ENCODE results near the gene NTF4. TPM values are rescaled to one million over a fixed set of nuclear protein-coding genes. Genes with fewer than 3 reads are reported as not detected.

NTF4 gene
- total RNA-seq, 1 donor from 2014 or later = 7.3 TPM

DNA sequence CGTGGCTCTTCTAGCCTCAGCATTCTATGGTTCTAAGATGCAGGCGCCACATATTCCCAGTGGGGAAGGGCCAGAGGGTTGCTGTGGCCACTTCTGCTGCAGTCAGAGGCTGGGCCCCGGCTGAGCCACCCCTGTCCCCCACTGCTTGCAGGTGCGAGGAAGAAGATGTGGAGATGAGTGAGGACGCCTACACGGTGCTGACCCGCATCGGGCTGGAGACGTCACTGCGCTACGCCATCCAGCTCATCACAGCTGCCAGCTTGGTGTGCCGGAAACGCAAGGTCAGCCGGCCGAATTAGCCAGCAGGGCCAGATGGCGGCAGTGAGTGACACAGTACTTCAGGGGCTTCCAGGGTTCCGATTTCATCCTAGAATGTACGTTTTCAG lies 49.8 kb downstream of the NTF4 start:
- Histone ChIP-seq H3K4me3 (ENCODE audit: insufficient read depth, low read depth, low read length) (no peak overlapping the region), H3K4me2 (ENCODE audit: low read length) (no peak overlapping the region), H3K27me3 (ENCODE audit: insufficient read depth, low read length) (no peaks in the 10 kb centered on the region), H3K4me1 (ENCODE audit: insufficient read depth, low read length) (peaks cover 18% of the 10 kb centered on the region), H3K36me3 (ENCODE audit: insufficient read depth, low read length) (peaks cover 6% of the 10 kb centered on the region), H4K20me1 (ENCODE audit: insufficient read depth, low read length) (peaks cover 4% of the 10 kb centered on the region), H3K27ac (ENCODE audit: low read depth, low read length) (no peak overlapping the region), H3K79me2 (ENCODE audit: insufficient read depth, low read length) (no peaks in the 10 kb centered on the region), H2AFZ (ENCODE audit: low read depth, low read length) (no peak overlapping the region), H3K9me3 (ENCODE audit: insufficient read depth, low read depth, low read length) (no peaks in the 10 kb centered on the region), H3K9ac (ENCODE audit: low read length) (no peak overlapping the region)
- H3K4me3 Mint-ChIP-seq (ENCODE audit: unreplicated experiment) = no peak overlapping the region
- no peak overlapping the region for H3K27ac Mint-ChIP-seq (ENCODE audit: unreplicated experiment)
- H3K9me3 Mint-ChIP-seq (ENCODE audit: unreplicated experiment) = no peaks in the 10 kb centered on the region
- FAIRE-seq = no peak
- peaks cover 2% of the 10 kb centered on the region for H3K27me3 Mint-ChIP-seq (ENCODE audit: low read depth, unreplicated experiment)
- peaks cover 3% of the 10 kb centered on the region for H3K4me1 Mint-ChIP-seq (ENCODE audit: low read depth, unreplicated experiment)
- TF ChIP-seq, protein P1, sequence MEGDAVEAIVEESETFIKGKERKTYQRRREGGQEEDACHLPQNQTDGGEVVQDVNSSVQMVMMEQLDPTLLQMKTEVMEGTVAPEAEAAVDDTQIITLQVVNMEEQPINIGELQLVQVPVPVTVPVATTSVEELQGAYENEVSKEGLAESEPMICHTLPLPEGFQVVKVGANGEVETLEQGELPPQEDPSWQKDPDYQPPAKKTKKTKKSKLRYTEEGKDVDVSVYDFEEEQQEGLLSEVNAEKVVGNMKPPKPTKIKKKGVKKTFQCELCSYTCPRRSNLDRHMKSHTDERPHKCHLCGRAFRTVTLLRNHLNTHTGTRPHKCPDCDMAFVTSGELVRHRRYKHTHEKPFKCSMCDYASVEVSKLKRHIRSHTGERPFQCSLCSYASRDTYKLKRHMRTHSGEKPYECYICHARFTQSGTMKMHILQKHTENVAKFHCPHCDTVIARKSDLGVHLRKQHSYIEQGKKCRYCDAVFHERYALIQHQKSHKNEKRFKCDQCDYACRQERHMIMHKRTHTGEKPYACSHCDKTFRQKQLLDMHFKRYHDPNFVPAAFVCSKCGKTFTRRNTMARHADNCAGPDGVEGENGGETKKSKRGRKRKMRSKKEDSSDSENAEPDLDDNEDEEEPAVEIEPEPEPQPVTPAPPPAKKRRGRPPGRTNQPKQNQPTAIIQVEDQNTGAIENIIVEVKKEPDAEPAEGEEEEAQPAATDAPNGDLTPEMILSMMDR (IDR thresholded peaks at IDR 0.05; ENCODE audit: insufficient read depth, low read depth, low read length) = no peak
- TF ChIP-seq EZH2 (IDR thresholded peaks at IDR 0.05; ENCODE audit: insufficient read depth, low read length) = no peak
- H3K36me3 Mint-ChIP-seq (ENCODE audit: low read depth, unreplicated experiment) = peaks cover 22% of the 10 kb centered on the region
- no peak for DNase-seq (ENCODE audit: low read depth)

DNA sequence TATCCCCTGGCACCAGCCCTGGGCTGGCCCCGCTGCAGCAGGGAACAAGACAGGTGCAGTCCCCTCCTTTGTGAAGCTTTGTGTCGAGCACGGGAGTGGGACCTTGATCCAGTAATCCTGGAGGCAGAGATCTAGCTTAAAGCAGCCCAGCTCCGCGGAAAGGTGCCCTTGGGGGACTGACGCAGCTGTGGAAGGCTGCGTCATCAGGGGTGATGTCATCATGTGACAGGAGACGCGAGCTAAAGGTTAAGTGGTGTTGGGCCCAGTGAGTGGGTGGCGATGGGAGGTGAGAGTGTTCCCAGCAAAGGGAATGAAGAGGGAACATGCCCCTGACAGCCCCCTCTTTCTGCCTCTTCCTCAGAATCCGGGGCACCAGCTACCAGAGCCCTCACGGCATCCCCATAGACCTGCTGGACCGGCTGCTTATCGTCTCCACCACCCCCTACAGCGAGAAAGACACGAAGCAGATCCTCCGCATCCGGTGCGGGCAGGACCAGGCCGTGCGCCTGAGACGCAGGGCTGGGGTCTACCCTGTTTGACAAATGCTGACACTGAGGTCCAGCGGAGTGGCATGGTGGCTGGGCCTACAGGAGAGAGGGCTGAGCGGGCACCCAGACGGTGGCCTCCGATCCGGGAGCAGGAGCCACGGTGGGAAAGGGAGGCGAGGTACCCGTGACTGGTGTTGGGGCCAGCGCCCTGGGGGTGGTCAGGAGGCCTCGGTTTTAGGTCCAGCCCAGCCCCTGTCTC lies 50.3 kb downstream of the NTF4 start:
- Histone ChIP-seq H3K4me2 (ENCODE audit: low read length) (no peak overlapping the region), H3K9me3 (ENCODE audit: insufficient read depth, low read depth, low read length) (no peaks in the 10 kb centered on the region), H3K27ac (ENCODE audit: low read depth, low read length) (no peak overlapping the region), H3K4me3 (ENCODE audit: insufficient read depth, low read depth, low read length) (no peak overlapping the region), H2AFZ (ENCODE audit: low read depth, low read length) (no peak overlapping the region), H4K20me1 (ENCODE audit: insufficient read depth, low read length) (peaks cover 4% of the 10 kb centered on the region), H3K4me1 (ENCODE audit: insufficient read depth, low read length) (peaks cover 14% of the 10 kb centered on the region), H3K36me3 (ENCODE audit: insufficient read depth, low read length) (peaks cover 10% of the 10 kb centered on the region), H3K79me2 (ENCODE audit: insufficient read depth, low read length) (no peaks in the 10 kb centered on the region), H3K27me3 (ENCODE audit: insufficient read depth, low read length) (no peaks in the 10 kb centered on the region), H3K9ac (ENCODE audit: low read length) (no peak overlapping the region)
- Mint-ChIP-seq H3K36me3 (ENCODE audit: low read depth, unreplicated experiment) (peaks cover 22% of the 10 kb centered on the region), H3K9me3 (ENCODE audit: unreplicated experiment) (no peaks in the 10 kb centered on the region), H3K27ac (ENCODE audit: unreplicated experiment) (peak overlapping the region; percentile 66), H3K27me3 (ENCODE audit: low read depth, unreplicated experiment) (peaks cover 2% of the 10 kb centered on the region), H3K4me1 (ENCODE audit: low read depth, unreplicated experiment) (peaks cover 3% of the 10 kb centered on the region), H3K4me3 (ENCODE audit: unreplicated experiment) (no peak overlapping the region)
- DNase-seq (ENCODE audit: low read depth) = no peak
- FAIRE-seq = no peak
- TF ChIP-seq, protein P1 (IDR thresholded peaks at IDR 0.05; ENCODE audit: insufficient read depth, low read depth, low read length) = no peak
- TF ChIP-seq EZH2 (IDR thresholded peaks at IDR 0.05; ENCODE audit: insufficient read depth, low read length) = no peak

DNA sequence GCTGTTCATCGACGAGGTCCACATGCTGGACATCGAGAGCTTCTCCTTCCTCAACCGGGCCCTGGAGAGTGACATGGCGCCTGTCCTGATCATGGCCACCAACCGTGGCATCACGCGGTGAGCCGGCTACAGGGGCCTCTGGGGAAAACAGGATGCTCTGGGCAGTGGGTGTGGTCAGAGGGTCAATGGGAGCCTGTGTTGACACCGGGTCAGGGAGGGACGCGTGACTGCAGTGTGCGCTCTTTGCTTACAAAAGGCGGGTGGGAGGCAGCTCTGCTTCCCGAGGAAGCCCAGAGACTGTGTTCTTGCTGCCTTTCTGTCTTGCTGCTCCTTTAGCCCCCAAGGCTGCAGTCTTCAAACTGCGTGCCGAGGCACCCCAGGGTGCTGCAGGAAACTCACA lies 53.4 kb downstream of the NTF4 start:
- no peak overlapping the region for H2AFZ ChIP-seq (ENCODE audit: low read depth, low read length)
- Mint-ChIP-seq H3K27me3 (ENCODE audit: low read depth, unreplicated experiment) (no peaks in the 10 kb centered on the region), H3K9me3 (ENCODE audit: unreplicated experiment) (no peaks in the 10 kb centered on the region), H3K36me3 (ENCODE audit: low read depth, unreplicated experiment) (peaks cover 20% of the 10 kb centered on the region), H3K4me1 (ENCODE audit: low read depth, unreplicated experiment) (no peaks in the 10 kb centered on the region), H3K27ac (ENCODE audit: unreplicated experiment) (no peak overlapping the region), H3K4me3 (ENCODE audit: unreplicated experiment) (no peak overlapping the region)
- no peak overlapping the region for H3K9ac ChIP-seq (ENCODE audit: low read length)
- peaks cover 4% of the 10 kb centered on the region for H4K20me1 ChIP-seq (ENCODE audit: insufficient read depth, low read length)
- H3K4me1 ChIP-seq (ENCODE audit: insufficient read depth, low read length) = no peaks in the 10 kb centered on the region
- no peak overlapping the region for H3K4me3 ChIP-seq (ENCODE audit: insufficient read depth, low read depth, low read length)
- H3K79me2 ChIP-seq (ENCODE audit: insufficient read depth, low read length) = no peaks in the 10 kb centered on the region
- peaks cover 10% of the 10 kb centered on the region for H3K36me3 ChIP-seq (ENCODE audit: insufficient read depth, low read length)
- no peak for DNase-seq (ENCODE audit: low read depth)
- H3K27ac ChIP-seq (ENCODE audit: low read depth, low read length) = no peak overlapping the region
- no peaks in the 10 kb centered on the region for H3K27me3 ChIP-seq (ENCODE audit: insufficient read depth, low read length)
- H3K4me2 ChIP-seq (ENCODE audit: low read length) = no peak overlapping the region
- TF ChIP-seq, protein P1 (IDR thresholded peaks at IDR 0.05; ENCODE audit: insufficient read depth, low read depth, low read length) = no peak
- no peak for TF ChIP-seq EZH2 (IDR thresholded peaks at IDR 0.05; ENCODE audit: insufficient read depth, low read length)
- no peaks in the 10 kb centered on the region for H3K9me3 ChIP-seq (ENCODE audit: insufficient read depth, low read depth, low read length)
- FAIRE-seq = no peak

All from astrocyte (in vitro differentiated cells and primary cell).